ENCODE measurements around the gene GAS6.

The GAS6 gene

DNA sequence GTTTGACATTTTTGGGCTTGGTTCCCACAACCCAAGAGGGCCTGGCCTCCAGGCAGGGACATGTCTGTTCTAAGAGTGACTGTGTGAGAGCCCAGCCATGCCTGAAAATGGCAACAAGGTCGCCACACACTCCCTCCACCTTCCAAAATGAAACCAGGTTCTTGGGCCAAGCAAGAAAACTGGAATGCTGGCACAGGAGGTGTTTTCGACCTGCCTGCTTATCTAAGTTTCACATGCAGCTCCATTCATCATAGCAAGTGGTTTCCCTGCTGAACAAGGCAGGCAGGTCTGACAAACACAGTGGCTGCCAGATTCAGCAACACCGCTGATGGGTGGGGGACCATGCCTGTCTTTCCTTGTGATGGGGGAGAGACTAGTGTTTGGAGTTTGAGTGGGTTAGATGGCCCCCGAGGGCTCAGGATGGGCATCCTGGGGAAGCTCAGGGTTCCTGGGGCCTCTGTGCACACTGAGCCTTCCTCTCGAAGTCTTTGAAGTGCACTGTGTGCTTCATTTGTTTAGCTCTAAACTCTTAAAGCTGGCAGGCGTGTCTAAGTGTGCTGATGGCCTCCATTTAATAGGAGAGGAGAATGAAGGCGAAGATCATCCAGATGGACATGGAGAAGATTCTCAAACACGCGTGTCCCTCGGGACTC, 17.9 kb upstream of the GAS6 start:
- Histone ChIP-seq H3K4me1 (ENCODE audit: control insufficient read depth in 1 of 2, insufficient read depth in 2 of 2, low read length in 2 of 2) (peaks cover 0 to 10% of the 10 kb centered on the region in 2 donors), H3K9ac (ENCODE audit: low read depth in 1 of 2, low read length in 2 of 2) (no peak overlapping the region), H3K36me3 (ENCODE audit: control insufficient read depth in 1 of 2, insufficient read depth in 2 of 2, low read length in 2 of 2) (no peaks in the 10 kb centered on the region), H3K4me3 (ENCODE audit: low read depth in 1 of 2, low read length in 2 of 2) (no peak overlapping the region), H3K27ac (ENCODE audit: low read depth, low read length) (no peak overlapping the region), H3K9me3 (ENCODE audit: control insufficient read depth in 1 of 2, low read length in 2 of 2) (no peaks in the 10 kb centered on the region), H3K27me3 (ENCODE audit: control insufficient read depth in 1 of 2, insufficient read depth in 2 of 2, low read length in 2 of 2) (no peaks in the 10 kb centered on the region)

GRCh38 chr13:113880651-113881611, 17.1 kb upstream of the GAS6 start:
- H3K9me3 ChIP-seq (ENCODE audit: control insufficient read depth in 1 of 2, low read length in 2 of 2): no peaks in the 10 kb centered on the region
- no peaks in the 10 kb centered on the region for H3K36me3 ChIP-seq (ENCODE audit: control insufficient read depth in 1 of 2, insufficient read depth in 2 of 2, low read length in 2 of 2)
- H3K4me3 ChIP-seq (ENCODE audit: low read depth in 1 of 2, low read length in 2 of 2): no peak overlapping the region
- peaks cover 0 to 10% of the 10 kb centered on the region in 2 donors for H3K4me1 ChIP-seq (ENCODE audit: control insufficient read depth in 1 of 2, insufficient read depth in 2 of 2, low read length in 2 of 2)
- H3K27ac ChIP-seq (ENCODE audit: low read depth, low read length): no peak overlapping the region
- H3K9ac ChIP-seq (ENCODE audit: low read depth in 1 of 2, low read length in 2 of 2): no peak overlapping the region
- no peaks in the 10 kb centered on the region for H3K27me3 ChIP-seq (ENCODE audit: control insufficient read depth in 1 of 2, insufficient read depth in 2 of 2, low read length in 2 of 2)

DNA sequence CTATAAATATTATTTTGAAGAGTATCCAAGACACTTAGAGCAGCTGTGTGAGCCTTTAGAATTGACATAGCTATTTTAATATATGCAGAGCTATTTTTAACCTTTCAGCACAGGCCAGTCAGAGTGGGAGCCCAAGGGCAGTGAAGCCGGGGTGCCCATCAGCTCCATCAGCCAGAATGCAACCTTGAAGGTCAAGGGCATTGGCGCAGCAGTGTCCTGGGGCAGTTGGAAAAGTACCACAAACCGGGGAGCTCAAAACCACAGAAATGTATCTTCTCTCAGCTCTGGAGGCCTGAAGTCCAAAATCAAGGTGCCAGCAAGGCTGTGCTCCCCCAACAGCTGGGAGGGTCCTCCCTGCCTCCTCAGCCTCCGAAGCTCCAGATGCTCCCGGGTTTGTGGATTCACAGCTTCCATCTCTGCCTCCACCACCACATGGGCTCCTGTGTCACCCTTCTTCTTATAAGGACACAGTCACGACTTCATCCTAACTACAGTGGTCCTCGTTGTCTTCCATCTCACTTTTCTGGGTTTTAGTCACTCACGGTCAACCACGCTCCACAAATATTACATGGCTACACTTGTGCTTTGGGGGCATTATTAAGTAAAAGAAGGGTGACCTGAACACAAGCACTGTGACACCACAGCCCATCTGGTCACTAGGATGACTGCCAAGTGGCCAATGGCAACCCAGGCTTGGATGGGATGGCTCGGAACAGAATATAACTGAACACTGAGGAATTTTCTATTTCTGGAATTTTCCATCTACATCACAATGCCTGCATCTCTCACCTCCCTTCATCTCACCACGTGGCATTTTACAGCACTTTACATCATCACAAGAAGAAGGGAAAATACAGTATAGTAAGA, 15.9 kb upstream of the GAS6 start:
- Histone ChIP-seq H3K36me3 (ENCODE audit: control insufficient read depth in 1 of 2, insufficient read depth in 2 of 2, low read length in 2 of 2) (no peaks in the 10 kb centered on the region), H3K27me3 (ENCODE audit: control insufficient read depth in 1 of 2, insufficient read depth in 2 of 2, low read length in 2 of 2) (no peaks in the 10 kb centered on the region), H3K9ac (ENCODE audit: low read depth in 1 of 2, low read length in 2 of 2) (no peak overlapping the region), H3K9me3 (ENCODE audit: control insufficient read depth in 1 of 2, low read length in 2 of 2) (no peaks in the 10 kb centered on the region), H3K27ac (ENCODE audit: low read depth, low read length) (no peak overlapping the region), H3K4me3 (ENCODE audit: low read depth in 1 of 2, low read length in 2 of 2) (no peak overlapping the region), H3K4me1 (ENCODE audit: control insufficient read depth in 1 of 2, insufficient read depth in 2 of 2, low read length in 2 of 2) (peaks cover 0 to 10% of the 10 kb centered on the region in 2 donors)

- H3K9ac ChIP-seq (ENCODE audit: low read depth in 1 of 2, low read length in 2 of 2): no peak overlapping the region
- no peak overlapping the region for H3K27ac ChIP-seq (ENCODE audit: low read depth, low read length)
- H3K4me3 ChIP-seq (ENCODE audit: low read depth in 1 of 2, low read length in 2 of 2): no peak overlapping the region
Measured at GRCh38 chr13:113879017-113879416, 15.1 kb upstream of the GAS6 start.

GRCh38 chr13:113877149-113877990, 13.5 kb upstream of the GAS6 start:
- peaks cover 0 to 10% of the 10 kb centered on the region in 2 donors for H3K4me1 ChIP-seq (ENCODE audit: control insufficient read depth in 1 of 2, insufficient read depth in 2 of 2, low read length in 2 of 2)
- H3K9me3 ChIP-seq (ENCODE audit: control insufficient read depth in 1 of 2, low read length in 2 of 2): no peaks in the 10 kb centered on the region
- no peaks in the 10 kb centered on the region for H3K27me3 ChIP-seq (ENCODE audit: control insufficient read depth in 1 of 2, insufficient read depth in 2 of 2, low read length in 2 of 2)
- H3K9ac ChIP-seq (ENCODE audit: low read depth in 1 of 2, low read length in 2 of 2): no peak overlapping the region
- H3K4me3 ChIP-seq (ENCODE audit: low read depth in 1 of 2, low read length in 2 of 2): no peak overlapping the region
- H3K27ac ChIP-seq (ENCODE audit: low read depth, low read length): no peak overlapping the region
- H3K36me3 ChIP-seq (ENCODE audit: control insufficient read depth in 1 of 2, insufficient read depth in 2 of 2, low read length in 2 of 2): no peaks in the 10 kb centered on the region

More at GRCh38 chr13:113879017-113879416, 15.1 kb upstream of the GAS6 start:
- Histone ChIP-seq H3K4me1 (ENCODE audit: control insufficient read depth in 1 of 2, insufficient read depth in 2 of 2, low read length in 2 of 2) (peaks cover 0 to 10% of the 10 kb centered on the region in 2 donors), H3K27me3 (ENCODE audit: control insufficient read depth in 1 of 2, insufficient read depth in 2 of 2, low read length in 2 of 2) (no peaks in the 10 kb centered on the region), H3K36me3 (ENCODE audit: control insufficient read depth in 1 of 2, insufficient read depth in 2 of 2, low read length in 2 of 2) (no peaks in the 10 kb centered on the region), H3K9me3 (ENCODE audit: control insufficient read depth in 1 of 2, low read length in 2 of 2) (no peaks in the 10 kb centered on the region)

DNA sequence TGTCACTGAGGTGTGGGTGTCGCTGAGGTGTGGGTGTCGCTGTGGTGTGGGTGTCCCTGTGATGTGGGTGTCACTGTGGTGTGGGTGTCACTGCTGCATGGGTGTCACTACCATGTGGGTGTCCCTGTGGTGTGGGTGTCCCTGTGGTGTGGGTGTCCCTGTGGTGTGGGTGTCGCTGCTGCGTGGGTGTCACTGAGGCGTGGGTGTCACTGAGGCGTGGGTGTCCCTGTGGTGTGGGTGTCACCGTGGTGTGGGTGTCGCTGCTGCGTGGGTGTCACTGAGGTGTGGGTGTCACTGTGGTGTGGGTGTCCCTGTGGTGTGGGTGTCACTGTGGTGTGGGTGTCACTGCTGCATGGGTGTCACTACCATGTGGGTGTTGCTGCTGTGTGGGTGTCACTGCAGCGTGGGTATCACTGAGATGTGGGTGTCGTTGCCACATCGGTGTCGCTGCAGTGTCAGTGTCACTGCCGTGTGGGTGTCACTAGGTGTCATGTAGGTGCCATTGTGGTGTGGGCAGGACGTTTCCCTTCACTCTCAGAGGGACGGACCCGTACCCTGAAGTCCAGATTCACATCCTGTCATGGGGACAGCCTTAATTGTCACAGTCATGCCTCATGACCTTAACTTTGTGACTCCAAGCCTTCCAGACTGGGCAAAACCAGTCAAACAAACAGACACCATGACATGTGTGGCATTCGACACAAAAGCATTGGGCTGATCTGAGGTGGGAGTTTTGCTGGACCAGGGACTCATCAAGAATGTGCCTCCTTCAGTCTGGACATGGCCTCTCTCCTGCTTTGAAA, 12.7 kb upstream of the GAS6 start:
- H3K4me3 ChIP-seq (ENCODE audit: low read depth in 1 of 2, low read length in 2 of 2): no peak overlapping the region
- H3K27ac ChIP-seq (ENCODE audit: low read depth, low read length): no peak overlapping the region
- H3K9ac ChIP-seq (ENCODE audit: low read depth in 1 of 2, low read length in 2 of 2): no peak overlapping the region
- H3K9me3 ChIP-seq (ENCODE audit: control insufficient read depth in 1 of 2, low read length in 2 of 2): no peaks in the 10 kb centered on the region
- peaks cover 0 to 2% of the 10 kb centered on the region in 2 donors for H3K4me1 ChIP-seq (ENCODE audit: control insufficient read depth in 1 of 2, insufficient read depth in 2 of 2, low read length in 2 of 2)
- H3K27me3 ChIP-seq (ENCODE audit: control insufficient read depth in 1 of 2, insufficient read depth in 2 of 2, low read length in 2 of 2): no peaks in the 10 kb centered on the region
- no peaks in the 10 kb centered on the region for H3K36me3 ChIP-seq (ENCODE audit: control insufficient read depth in 1 of 2, insufficient read depth in 2 of 2, low read length in 2 of 2)

GRCh38 chr13:113875837-113876281, 12.0 kb upstream of the GAS6 start:
- no peak overlapping the region for H3K27ac ChIP-seq (ENCODE audit: low read depth, low read length)
- H3K4me1 ChIP-seq (ENCODE audit: control insufficient read depth in 1 of 2, insufficient read depth in 2 of 2, low read length in 2 of 2): no peaks in the 10 kb centered on the region
- no peak overlapping the region for H3K4me3 ChIP-seq (ENCODE audit: low read depth in 1 of 2, low read length in 2 of 2)
- no peak overlapping the region for H3K9ac ChIP-seq (ENCODE audit: low read depth in 1 of 2, low read length in 2 of 2)
- H3K27me3 ChIP-seq (ENCODE audit: control insufficient read depth in 1 of 2, insufficient read depth in 2 of 2, low read length in 2 of 2): no peaks in the 10 kb centered on the region
- no peaks in the 10 kb centered on the region for H3K9me3 ChIP-seq (ENCODE audit: control insufficient read depth in 1 of 2, low read length in 2 of 2)
- no peaks in the 10 kb centered on the region for H3K36me3 ChIP-seq (ENCODE audit: control insufficient read depth in 1 of 2, insufficient read depth in 2 of 2, low read length in 2 of 2)

DNA sequence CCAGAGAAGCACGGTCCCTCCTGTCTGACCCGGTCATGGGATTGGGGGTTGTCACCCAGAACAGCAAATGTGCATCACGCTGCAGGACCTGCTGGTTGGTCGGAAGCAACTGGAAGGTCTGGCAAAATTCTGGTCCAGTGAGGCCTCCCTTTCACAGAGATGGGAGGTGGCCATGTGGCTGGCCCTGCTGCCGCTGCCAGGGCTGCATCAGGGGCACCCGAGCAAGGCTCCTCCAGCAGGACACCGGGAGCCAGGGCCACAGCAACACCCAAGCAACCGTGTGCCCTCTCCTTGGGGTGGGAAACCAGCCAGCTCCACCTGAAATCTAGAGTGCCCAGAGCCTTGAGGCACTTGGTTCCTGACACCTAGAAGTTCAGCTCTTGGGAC, 11.5 kb upstream of the GAS6 start:
- Histone ChIP-seq H3K36me3 (ENCODE audit: control insufficient read depth in 1 of 2, insufficient read depth in 2 of 2, low read length in 2 of 2) (no peaks in the 10 kb centered on the region), H3K9ac (ENCODE audit: low read depth in 1 of 2, low read length in 2 of 2) (no peak overlapping the region), H3K27me3 (ENCODE audit: control insufficient read depth in 1 of 2, insufficient read depth in 2 of 2, low read length in 2 of 2) (no peaks in the 10 kb centered on the region), H3K27ac (ENCODE audit: low read depth, low read length) (no peak overlapping the region), H3K4me1 (ENCODE audit: control insufficient read depth in 1 of 2, insufficient read depth in 2 of 2, low read length in 2 of 2) (no peaks in the 10 kb centered on the region), H3K4me3 (ENCODE audit: low read depth in 1 of 2, low read length in 2 of 2) (no peak overlapping the region), H3K9me3 (ENCODE audit: control insufficient read depth in 1 of 2, low read length in 2 of 2) (no peaks in the 10 kb centered on the region)
